Lower leg skin (tissue), 4 donors: ENCODE measurements around the gene MTMR3. TPM values are rescaled to one million over a fixed set of nuclear protein-coding genes. Genes with fewer than 3 reads are reported as not detected.
A peak's percentile ranks its signal among the peaks of the same experiment; 100 is the strongest.
"Not testable (repeated sequence)": the region's sequence is repeated elsewhere in the genome, so short reads cannot be mapped to it uniquely, and the experiment has no call there.

Source experiments
- DNase-seq, 2 donors: peaks; one replicate each; pipeline ENCODE4 v3.0.0-alpha.2; 2019; ENCODE audit warnings: low spot score in 2 of 2
- H3K4me3 ChIP-seq: fragments of 200-600 bp; sonication (generic); 2 replicates; pipeline ENCODE4 v1.5.1; 2017; ENCODE audit warnings: mild to moderate bottlenecking, low read depth; ENCODE audit not compliant: poor library complexity, severe bottlenecking
- POLR2A ChIP-seq, 2 donors: fragments of 450-650 bp; IDR thresholded peaks; one replicate each; pipeline ENCODE4 v1.6.1; 2016 to 2017; ENCODE audit warnings: antibody characterized with exemption in 2 of 2, mild to moderate bottlenecking in 1 of 2, moderate library complexity in 1 of 2
- WGBS, 2 donors: methylation state at CpG; one replicate each; pipeline ENCODE4 v1.1.5; 2018; 5-methylcytosine and 5-hydroxymethylcytosine counted together
- intact Hi-C: fragments of 100-400 bp; cut with DNase I; formaldehyde crosslinking; loops from one replicate; pipeline ENCODE4 v1.15.0; 2023; ENCODE audit warnings: low total_unique reads
- total RNA-seq, 4 donors: library from RNA; depleted of rRNA; stranded (reverse); fragments of >200 nt; gene quantifications; one replicate each; pipeline ENCODE4 v1.1.0, GENCODE V29; 2016
- TF ChIP-seq, protein P1 (sequence below), 3 donors: fragments of 450-650 bp; IDR thresholded peaks; one replicate each; pipeline ENCODE4 v1.5.1; 2016; ENCODE audit warnings: antibody characterized with exemption in 3 of 3, mild to moderate bottlenecking in 3 of 3, moderate library complexity in 2 of 3

MTMR3 gene
- total RNA-seq, 4 donors from 2014 or later = 51.4 to 70.5 (median 62.6) TPM

DNA sequence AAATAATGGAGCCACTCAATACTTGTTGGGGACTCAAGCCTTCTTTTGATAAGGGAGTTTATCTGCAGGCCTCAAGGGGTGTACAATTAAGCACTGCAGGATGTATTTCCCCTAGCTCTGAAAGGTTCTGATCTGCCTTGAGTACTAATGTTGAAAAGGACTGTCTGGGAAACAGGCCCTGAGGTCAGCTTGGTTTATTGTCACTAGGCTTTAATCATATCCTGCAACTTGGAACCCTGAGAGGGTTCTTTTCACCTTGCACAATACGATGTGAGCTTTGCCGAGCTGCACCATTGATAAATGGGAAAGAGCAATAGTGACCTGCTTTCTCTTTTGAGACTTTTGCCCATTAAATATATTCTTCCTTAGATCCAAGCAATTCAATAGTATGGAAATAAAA lies 165.7 kb downstream of the MTMR3 start:
- WGBS, 2 donors = 88 to 89% methylated on average over 2 of the region's 2 CpGs
- DNase-seq = no peak
- TF ChIP-seq, protein P1, sequence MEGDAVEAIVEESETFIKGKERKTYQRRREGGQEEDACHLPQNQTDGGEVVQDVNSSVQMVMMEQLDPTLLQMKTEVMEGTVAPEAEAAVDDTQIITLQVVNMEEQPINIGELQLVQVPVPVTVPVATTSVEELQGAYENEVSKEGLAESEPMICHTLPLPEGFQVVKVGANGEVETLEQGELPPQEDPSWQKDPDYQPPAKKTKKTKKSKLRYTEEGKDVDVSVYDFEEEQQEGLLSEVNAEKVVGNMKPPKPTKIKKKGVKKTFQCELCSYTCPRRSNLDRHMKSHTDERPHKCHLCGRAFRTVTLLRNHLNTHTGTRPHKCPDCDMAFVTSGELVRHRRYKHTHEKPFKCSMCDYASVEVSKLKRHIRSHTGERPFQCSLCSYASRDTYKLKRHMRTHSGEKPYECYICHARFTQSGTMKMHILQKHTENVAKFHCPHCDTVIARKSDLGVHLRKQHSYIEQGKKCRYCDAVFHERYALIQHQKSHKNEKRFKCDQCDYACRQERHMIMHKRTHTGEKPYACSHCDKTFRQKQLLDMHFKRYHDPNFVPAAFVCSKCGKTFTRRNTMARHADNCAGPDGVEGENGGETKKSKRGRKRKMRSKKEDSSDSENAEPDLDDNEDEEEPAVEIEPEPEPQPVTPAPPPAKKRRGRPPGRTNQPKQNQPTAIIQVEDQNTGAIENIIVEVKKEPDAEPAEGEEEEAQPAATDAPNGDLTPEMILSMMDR (IDR thresholded peaks at IDR 0.05) = no peak
- TF ChIP-seq POLR2A (IDR thresholded peaks at IDR 0.05) = no peak
- intact Hi-C loops = no loop called here
- H3K4me3 ChIP-seq = no peak overlapping the region

DNA sequence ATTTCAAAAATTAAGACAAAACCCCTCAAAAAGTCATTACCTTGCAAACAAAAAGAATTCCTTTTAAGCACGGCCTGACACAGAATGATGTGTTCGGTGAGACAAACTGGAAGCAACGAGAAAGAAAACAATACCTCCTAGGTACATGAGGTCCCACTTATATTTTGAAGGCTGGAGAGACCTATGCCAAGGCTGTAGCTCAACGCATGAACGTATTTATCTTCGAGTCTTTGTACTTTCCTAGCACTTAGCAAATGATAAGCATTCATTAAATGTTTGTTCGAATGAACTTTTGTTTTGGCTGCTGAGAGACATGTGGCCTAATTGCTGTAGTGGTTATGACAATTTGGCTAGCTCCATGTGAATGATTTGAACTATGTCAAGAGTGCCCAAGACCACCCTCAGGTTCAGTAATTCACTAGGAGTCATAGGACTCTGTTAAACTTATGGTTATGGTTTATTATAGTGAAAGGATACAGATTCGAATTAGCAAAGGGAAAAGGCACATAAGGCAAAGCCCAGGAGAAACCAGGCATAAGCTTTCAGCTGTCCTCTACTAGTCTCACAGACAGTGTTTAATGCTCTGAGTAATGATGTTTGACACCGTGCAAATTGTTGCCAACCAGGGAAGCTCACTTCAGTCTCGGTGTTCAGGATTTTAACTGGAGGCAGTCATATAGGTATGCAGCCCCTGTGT lies 171.2 kb downstream of the MTMR3 start:
- WGBS, 2 donors = 85 to 86% methylated on average over 10 of the region's 10 CpGs
- H3K4me3 ChIP-seq = no peak overlapping the region
- intact Hi-C loops = no loop called here
- TF ChIP-seq, protein P1 (IDR thresholded peaks at IDR 0.05) = no peak
- no peak for TF ChIP-seq POLR2A (IDR thresholded peaks at IDR 0.05)
- DNase-seq = peak in 1 of 2 donors; percentile 17

DNA sequence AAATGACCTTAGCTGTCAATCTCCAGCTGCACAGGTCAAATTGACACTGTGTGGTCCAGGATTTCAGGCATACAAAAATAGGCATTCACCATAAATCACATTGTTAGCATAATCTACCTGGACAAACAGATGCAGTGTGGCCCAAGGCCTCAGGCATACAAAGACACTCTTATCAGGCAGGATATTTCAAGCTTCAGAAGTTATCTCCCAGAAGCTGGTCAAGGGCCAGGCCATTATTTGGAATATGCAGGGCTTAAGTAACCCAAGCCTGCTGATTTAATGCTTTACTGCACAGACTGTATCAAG lies 171.7 kb downstream of the MTMR3 start:
- no peak overlapping the region for H3K4me3 ChIP-seq
- DNase-seq = no peak
- intact Hi-C loops = no loop called here
- TF ChIP-seq, protein P1 (IDR thresholded peaks at IDR 0.05) = no peak
- no peak for TF ChIP-seq POLR2A (IDR thresholded peaks at IDR 0.05)

DNA sequence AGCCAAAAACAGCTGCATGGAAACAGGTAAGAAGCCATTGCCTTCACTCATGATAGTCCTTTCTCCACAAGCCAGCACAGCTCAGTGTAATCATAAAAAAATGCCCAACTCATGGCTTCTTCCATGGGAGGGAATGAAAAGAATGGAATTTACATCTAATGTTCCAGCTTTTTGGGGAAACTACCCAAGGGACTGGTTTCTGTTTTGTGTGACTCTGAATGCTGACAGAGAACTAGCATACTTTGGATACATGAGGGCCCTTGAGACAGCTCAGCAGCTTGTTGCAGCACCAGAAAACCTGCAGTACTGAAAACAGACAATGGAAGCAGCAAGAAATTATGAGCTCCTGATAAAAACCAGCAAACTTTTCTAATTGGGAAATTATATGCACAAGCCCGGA lies 173.0 kb downstream of the MTMR3 start:
- 81 to 83% methylated on average over 1 of the region's 1 CpG for WGBS, 2 donors
- TF ChIP-seq POLR2A (IDR thresholded peaks at IDR 0.05) = no peak
- TF ChIP-seq, protein P1 (IDR thresholded peaks at IDR 0.05) = no peak
- intact Hi-C loops = no loop called here
- no peak overlapping the region for H3K4me3 ChIP-seq
- DNase-seq = no peak

DNA sequence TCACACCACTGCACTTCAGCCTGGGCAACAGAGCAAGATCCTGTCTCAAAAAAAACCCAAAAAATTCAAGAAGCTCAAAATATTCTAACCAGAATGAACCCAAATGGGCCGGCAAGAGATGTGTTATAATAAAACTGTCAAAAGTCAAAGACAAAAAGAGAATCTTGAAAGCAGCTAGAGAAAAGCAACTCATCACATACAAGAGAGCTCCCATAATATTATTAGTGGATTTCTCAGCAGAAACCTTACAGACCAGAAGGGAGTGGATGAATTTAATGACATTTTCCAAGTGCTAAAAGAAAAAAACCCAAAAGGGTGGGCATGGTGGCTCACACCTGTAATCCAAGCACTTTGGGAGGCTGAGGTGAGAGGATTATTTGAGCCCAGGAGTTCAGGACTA lies 174.4 kb downstream of the MTMR3 start:
- H3K4me3 ChIP-seq = no peak overlapping the region
- intact Hi-C loops = no loop called here
- no peak for DNase-seq
- 96 to 100% methylated on average over 1 of the region's 1 CpG for WGBS, 2 donors
- no peak for TF ChIP-seq POLR2A (IDR thresholded peaks at IDR 0.05)
- TF ChIP-seq, protein P1 (IDR thresholded peaks at IDR 0.05) = no peak

DNA sequence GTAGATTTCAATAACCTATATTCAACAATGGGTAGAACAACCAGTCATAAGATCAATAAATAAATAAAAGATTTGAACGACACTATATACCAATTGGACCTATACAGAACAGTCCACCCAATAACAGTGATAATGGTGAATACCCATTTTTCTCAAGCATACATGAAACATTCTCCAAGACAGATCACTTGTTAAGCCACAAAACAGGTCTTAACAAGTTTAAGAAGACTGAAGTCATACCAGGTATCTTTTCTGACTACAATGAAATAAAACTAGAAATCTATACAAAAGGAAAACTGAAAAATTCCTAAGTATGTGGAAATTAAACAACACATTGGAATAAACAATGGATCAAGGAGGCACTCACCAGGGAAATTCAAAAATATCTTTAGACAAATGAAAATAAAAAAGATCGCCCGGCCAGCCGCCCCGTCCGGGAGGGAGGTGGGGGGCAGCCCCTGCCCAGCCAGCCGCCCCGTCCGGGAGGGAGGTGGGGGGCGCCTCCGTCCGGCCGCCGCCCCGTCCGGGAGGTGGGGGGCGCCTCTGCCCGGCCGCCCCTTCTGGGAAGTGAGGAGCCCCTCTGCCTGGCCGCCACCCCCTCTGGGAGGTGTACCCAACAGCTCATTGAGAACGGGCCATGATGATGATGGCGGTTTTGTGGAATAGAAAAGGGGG lies 176.5 kb downstream of the MTMR3 start:
- intact Hi-C loops, DNase-seq, H3K4me3 ChIP-seq: not testable (repeated sequence)
- WGBS, 2 donors = 92 to 94% methylated on average over 6 to 19 of the region's 22 CpGs

DNA sequence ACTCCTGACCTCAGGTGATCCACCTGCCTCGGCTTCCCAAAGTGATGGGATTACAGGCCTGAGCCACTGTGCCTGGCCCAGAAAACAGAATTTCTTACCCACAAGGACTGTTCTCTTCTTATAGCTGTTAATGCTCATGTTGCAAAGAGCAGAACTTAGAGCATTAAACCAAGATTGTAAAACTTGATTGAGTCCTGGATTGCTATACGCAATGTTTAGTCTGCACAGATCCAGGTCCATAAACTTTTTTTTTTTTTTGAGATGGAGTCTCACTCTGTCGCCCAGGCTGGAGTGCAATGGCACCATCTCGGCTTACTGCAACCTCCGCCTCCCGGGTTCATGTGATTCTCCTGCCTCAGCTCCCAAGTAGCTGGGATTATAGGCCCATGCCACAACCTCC lies 178.1 kb downstream of the MTMR3 start:
- intact Hi-C loops, DNase-seq: not testable (repeated sequence)

More for the DNA sequence above, 178.1 kb downstream of the MTMR3 start:
- H3K4me3 ChIP-seq = not testable (repeated sequence)
- 91 to 92% methylated on average over 6 of the region's 6 CpGs for WGBS, 2 donors
